Breast epithelium (tissue), 4 donors: ENCODE results near the gene TIMD4. TPM values are rescaled to one million over a fixed set of nuclear protein-coding genes. Genes with fewer than 3 reads are reported as not detected.
"Not testable (repeated sequence)": the region's sequence is repeated elsewhere in the genome, so short reads cannot be mapped to it uniquely, and the experiment has no call there.

Experiments
- DNase-seq, 2 donors: peaks; one replicate each; pipeline ENCODE4 v3.0.0-alpha.2; 2019; ENCODE audit warnings: low spot score in 2 of 2
- H3K27ac ChIP-seq, 2 donors: fragments of 200-600 bp; sonication (generic) in 1 of 2; one replicate each; pipeline ENCODE4 v1.5.1; 2016 to 2019; ENCODE audit warnings: mild to moderate bottlenecking in 1 of 2
- H3K27me3 ChIP-seq, 2 donors: fragments of 200-600 bp; sonication (generic) in 1 of 2; one replicate each; pipeline versions ENCODE4 v1.5.1 to v1.6.0; 2017 to 2019; ENCODE audit warnings: control low read depth in 1 of 2, mild to moderate bottlenecking in 1 of 2
- H3K36me3 ChIP-seq: fragments of 200-600 bp; one replicate; pipeline ENCODE4 v1.5.1; 2019
- H3K4me1 ChIP-seq, 2 donors: fragments of 200-600 bp; sonication (generic); one replicate each; pipeline ENCODE4 v1.5.1; 2016 to 2019; ENCODE audit warnings: control low read depth in 1 of 2
- H3K4me3 ChIP-seq, 3 donors: fragments of 200-600 bp; sonication (generic); 1 replicate in 2 of 3; 2 replicates in 1 of 3; pipeline ENCODE4 v1.5.1; 2016 to 2019; ENCODE audit warnings: mild to moderate bottlenecking in 3 of 3, moderate library complexity in 2 of 3
- H3K9me3 ChIP-seq, 2 donors: fragments of 200-600 bp; sonication (generic) in 1 of 2; one replicate each; pipeline ENCODE4 v1.5.1; 2016 to 2019; ENCODE audit warnings: control low read depth in 1 of 2
- CTCF ChIP-seq, 3 donors: fragments of 450-650 bp; IDR thresholded peaks; one replicate each; pipeline ENCODE4 v1.5.1; 2016 to 2017; ENCODE audit warnings: antibody characterized with exemption in 3 of 3, mild to moderate bottlenecking in 3 of 3, moderate library complexity in 3 of 3
- POLR2A ChIP-seq: fragments of 450-650 bp; IDR thresholded peaks from one replicate; pipeline ENCODE4 v1.6.1; 2016; ENCODE audit warnings: antibody characterized with exemption, mild to moderate bottlenecking, moderate library complexity
- POLR2AphosphoS5 ChIP-seq, 3 donors: sonication (generic); formaldehyde crosslinking; IDR thresholded peaks; one replicate each; pipeline ENCODE4 v1.6.1; 2017; ENCODE audit warnings: antibody characterized with exemption in 3 of 3
- intact Hi-C: fragments of 100-400 bp; cut with DNase I; formaldehyde crosslinking; loops from one replicate; pipeline ENCODE4 v1.15.1; 2023; ENCODE audit warnings: low total_unique reads
- total RNA-seq, 3 donors: library from RNA; depleted of rRNA; stranded (reverse); fragments of >200 nt; gene quantifications; one replicate each; pipeline ENCODE4 v1.1.0, GENCODE V29; 2016

The TIMD4 gene
- total RNA-seq, 3 donors from 2014 or later: 0.88 to 2.4 TPM; not detected in 1

GRCh38 chr5:156942064-156942463 is 21.0 kb downstream of the TIMD4 start:
- intact Hi-C loops: no loop called here

GRCh38 chr5:156940462-156940861 is 22.6 kb downstream of the TIMD4 start:
- H3K27me3 ChIP-seq, H3K4me1 ChIP-seq, intact Hi-C loops, H3K36me3 ChIP-seq, H3K4me3 ChIP-seq, H3K27ac ChIP-seq, DNase-seq, H3K9me3 ChIP-seq: not testable (repeated sequence)

More at GRCh38 chr5:156942064-156942463, 21.0 kb downstream of the TIMD4 start:
- DNase-seq: no peak
- Histone ChIP-seq H3K9me3 (no peaks in the 10 kb centered on the region), H3K27ac (no peak overlapping the region), H3K4me1 (no peaks in the 10 kb centered on the region), H3K27me3 (no peaks in the 10 kb centered on the region), H3K4me3 (no peak overlapping the region), H3K36me3 (no peaks in the 10 kb centered on the region)
- TF ChIP-seq POLR2A (no peak), CTCF (IDR thresholded peaks at IDR 0.05) (no peak), POLR2AphosphoS5 (IDR thresholded peaks at IDR 0.05) (no peak)

GRCh38 chr5:156936972-156937371 is 26.1 kb downstream of the TIMD4 start:
- Histone ChIP-seq H3K36me3 (no peaks in the 10 kb centered on the region), H3K4me1 (no peaks in the 10 kb centered on the region), H3K27me3 (no peaks in the 10 kb centered on the region), H3K9me3 (no peaks in the 10 kb centered on the region), H3K27ac (no peak overlapping the region), H3K4me3 (no peak overlapping the region)
- intact Hi-C loops: no loop called here
- TF ChIP-seq POLR2A: no peak
- DNase-seq: no peak

- H3K27me3 ChIP-seq: no peaks in the 10 kb centered on the region
- no peaks in the 10 kb centered on the region for H3K4me1 ChIP-seq
- no peak overlapping the region for H3K27ac ChIP-seq
- H3K4me3 ChIP-seq: no peak overlapping the region
- intact Hi-C loops: no loop called here
- no peaks in the 10 kb centered on the region for H3K36me3 ChIP-seq
- H3K9me3 ChIP-seq: no peaks in the 10 kb centered on the region
- no peak for DNase-seq
- no peak for TF ChIP-seq POLR2AphosphoS5 (IDR thresholded peaks at IDR 0.05)
- TF ChIP-seq CTCF (IDR thresholded peaks at IDR 0.05): peak in 1 of 3 donors; percentile 15
These were observed 28.4 kb downstream of the TIMD4 start for GRCh38 chr5:156934450-156935211.

- TF ChIP-seq POLR2AphosphoS5 (IDR thresholded peaks at IDR 0.05) (no peak), POLR2A (no peak), CTCF (IDR thresholded peaks at IDR 0.05) (no peak)
- H3K9me3 ChIP-seq: no peaks in the 10 kb centered on the region
- no peak overlapping the region for H3K4me3 ChIP-seq
- H3K4me1 ChIP-seq: no peaks in the 10 kb centered on the region
- H3K36me3 ChIP-seq: no peaks in the 10 kb centered on the region
- H3K27ac ChIP-seq: no peak overlapping the region
- intact Hi-C loops: no loop called here
- H3K27me3 ChIP-seq: no peaks in the 10 kb centered on the region
- no peak for DNase-seq
These were observed 33.6 kb downstream of the TIMD4 start for GRCh38 chr5:156929366-156929948.

- TF ChIP-seq CTCF (IDR thresholded peaks at IDR 0.05) (no peak), POLR2A (no peak), POLR2AphosphoS5 (IDR thresholded peaks at IDR 0.05) (no peak)
- Histone ChIP-seq H3K9me3 (no peaks in the 10 kb centered on the region), H3K27ac (no peak overlapping the region), H3K4me3 (no peak overlapping the region), H3K4me1 (no peaks in the 10 kb centered on the region), H3K27me3 (no peaks in the 10 kb centered on the region), H3K36me3 (no peaks in the 10 kb centered on the region)
- intact Hi-C loops: no loop called here
- DNase-seq: no peak
These were observed 35.5 kb downstream of the TIMD4 start for GRCh38 chr5:156927545-156927944.

GRCh38 chr5:156925767-156926166 is 37.3 kb downstream of the TIMD4 start:
- intact Hi-C loops: not testable (repeated sequence)

More at GRCh38 chr5:156925767-156926166, 37.3 kb downstream of the TIMD4 start:
- not testable (repeated sequence) for H3K4me3 ChIP-seq, H3K4me1 ChIP-seq, H3K36me3 ChIP-seq, DNase-seq, H3K9me3 ChIP-seq, H3K27me3 ChIP-seq, H3K27ac ChIP-seq
